Measurements from ENCODE around the gene ST6GALNAC4. TPM values are rescaled to one million over a fixed set of nuclear protein-coding genes. Genes with fewer than 3 reads are reported as not detected.
A peak's percentile ranks its signal among the peaks of the same experiment; 100 is the strongest.

ST6GALNAC4 gene
- total and polyA plus RNA-seq, 9 of the 15 experiments (the other 6 are each of a cell fraction or from before 2014, with no cell fraction given), result 2.6 to 43.1 (median 15.4) TPM

GRCh38 chr9:127877566-127877998 lies 39.3 kb downstream of the ST6GALNAC4 start, which contains the start of gene AK1 (continued):
- peak in 1 of 3 experiments; percentile 49; a peak in 2 of 6 replicates for TF ChIP-seq ZBTB11 (CRISPR knock-in tag; IDR thresholded peaks at IDR 0.05)
- no peak for TF ChIP-seq HNRNPK (IDR thresholded peaks at IDR 0.05; ENCODE audit: low read depth, low read length, poor library complexity, severe bottlenecking)
- no peak for TF ChIP-seq FOXK1 (CRISPR knock-in tag; IDR thresholded peaks at IDR 0.05; ENCODE audit: borderline replicate concordance)
- TF ChIP-seq MBD2 (IDR thresholded peaks at IDR 0.05; ENCODE audit: borderline replicate concordance, low read depth), result no peak
- TF ChIP-seq ZBTB7A (IDR thresholded peaks at IDR 0.05; ENCODE audit: borderline replicate concordance, control insufficient read depth, low read depth, low read length), result peak; percentile 82; the same call in 1 of the 2 replicates
- no peak for TF ChIP-seq POLR3G (IDR thresholded peaks at IDR 0.05; ENCODE audit: extremely low read depth, insufficient read length, insufficient replicate concordance)
- TF ChIP-seq FOXJ2 (tag; IDR thresholded peaks at IDR 0.05), result no peak
- TF ChIP-seq NCOR1 (IDR thresholded peaks at IDR 0.05), result no peak
- TF ChIP-seq ZNF175 (CRISPR knock-in tag; IDR thresholded peaks at IDR 0.05; ENCODE audit: low read depth), result no peak
- peak; percentile 84 for TF ChIP-seq PRDM10 (IDR thresholded peaks at IDR 0.05; ENCODE audit: partially characterized antibody)
- no peak for TF ChIP-seq ZFP91 (CRISPR knock-in tag; IDR thresholded peaks at IDR 0.05)
- peak; percentile 92 for TF ChIP-seq MTA3 (IDR thresholded peaks at IDR 0.05; ENCODE audit: borderline replicate concordance)
- no peak for TF ChIP-seq NCOA4 (IDR thresholded peaks at IDR 0.05; ENCODE audit: partially characterized antibody)
- no peak for TF ChIP-seq CLOCK (CRISPR knock-in tag; IDR thresholded peaks at IDR 0.05; ENCODE audit: borderline replicate concordance)
- no peak for TF ChIP-seq ELF1 (tag; IDR thresholded peaks at IDR 0.05)
